CD4-positive, alpha-beta T cell treated with Interleukin-1 beta for 1 hour (primary cell): ENCODE measurements around the gene THAP9.

Experiments
- DNase-seq, 2 donors: peaks; one replicate each; pipeline ENCODE4 v3.0.0-alpha.2; 2020 to 2022

Gene THAP9

DNA sequence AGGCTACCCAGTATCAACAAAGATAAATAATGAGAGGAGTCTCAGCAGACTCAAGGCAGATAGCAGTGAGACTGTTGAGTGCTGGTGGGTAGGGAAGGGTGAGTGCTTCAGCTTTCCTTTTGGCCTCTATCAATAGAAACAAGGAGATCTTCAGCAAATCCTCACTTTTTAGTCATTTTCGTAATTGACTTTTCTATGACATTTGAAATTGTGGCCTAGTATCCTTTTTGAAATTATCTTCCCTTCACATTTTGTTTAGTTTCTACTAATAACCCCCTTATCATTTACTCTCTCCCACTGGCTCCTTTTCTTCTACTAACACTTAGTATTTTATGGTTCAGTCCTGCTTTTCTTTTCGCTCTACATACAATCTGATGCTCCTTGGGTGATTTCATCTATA lies 65.2 kb downstream of the THAP9 start:
- DNase-seq = no peak

DNA sequence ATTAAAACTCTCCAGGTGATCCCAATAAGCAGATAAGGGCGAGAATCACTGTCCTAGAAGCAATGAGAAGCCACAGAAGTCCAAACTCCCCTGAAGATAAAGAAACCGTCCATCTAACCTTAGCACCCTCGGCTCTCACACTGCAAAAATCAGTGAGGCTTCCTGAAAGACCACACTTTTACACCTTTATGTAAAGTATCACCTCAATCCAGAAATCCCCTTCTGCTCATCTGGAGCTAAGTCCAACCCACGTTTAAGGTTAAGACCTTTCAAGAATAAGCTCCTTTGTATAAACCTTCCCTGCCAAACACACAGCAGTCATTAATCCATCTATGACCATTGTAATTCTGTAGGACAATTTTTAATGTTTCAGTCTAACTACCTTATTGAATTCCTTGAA lies 68.4 kb downstream of the THAP9 start:
- no peak for DNase-seq

DNA sequence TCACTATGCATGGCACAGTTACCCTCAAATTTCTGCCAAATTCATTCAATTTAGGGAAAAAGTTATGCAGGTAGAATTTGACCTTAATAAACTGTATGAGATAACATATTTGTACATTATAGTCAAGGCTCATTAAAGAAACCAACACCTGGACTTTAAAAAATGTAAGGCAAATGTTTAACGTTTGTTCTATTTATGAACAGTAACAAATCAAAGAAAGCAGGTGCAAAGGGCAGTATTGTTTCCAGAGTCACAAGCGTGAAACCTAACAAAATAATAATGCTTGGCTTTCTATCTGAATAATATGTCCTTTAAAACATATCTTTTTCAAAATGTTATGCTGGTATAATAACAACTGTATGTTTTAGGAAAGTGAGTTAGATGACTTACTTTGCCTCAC lies 68.9 kb downstream of the THAP9 start:
- no peak for DNase-seq
